ENCODE measurements around the gene MAP4K2.

Gene MAP4K2

DNA sequence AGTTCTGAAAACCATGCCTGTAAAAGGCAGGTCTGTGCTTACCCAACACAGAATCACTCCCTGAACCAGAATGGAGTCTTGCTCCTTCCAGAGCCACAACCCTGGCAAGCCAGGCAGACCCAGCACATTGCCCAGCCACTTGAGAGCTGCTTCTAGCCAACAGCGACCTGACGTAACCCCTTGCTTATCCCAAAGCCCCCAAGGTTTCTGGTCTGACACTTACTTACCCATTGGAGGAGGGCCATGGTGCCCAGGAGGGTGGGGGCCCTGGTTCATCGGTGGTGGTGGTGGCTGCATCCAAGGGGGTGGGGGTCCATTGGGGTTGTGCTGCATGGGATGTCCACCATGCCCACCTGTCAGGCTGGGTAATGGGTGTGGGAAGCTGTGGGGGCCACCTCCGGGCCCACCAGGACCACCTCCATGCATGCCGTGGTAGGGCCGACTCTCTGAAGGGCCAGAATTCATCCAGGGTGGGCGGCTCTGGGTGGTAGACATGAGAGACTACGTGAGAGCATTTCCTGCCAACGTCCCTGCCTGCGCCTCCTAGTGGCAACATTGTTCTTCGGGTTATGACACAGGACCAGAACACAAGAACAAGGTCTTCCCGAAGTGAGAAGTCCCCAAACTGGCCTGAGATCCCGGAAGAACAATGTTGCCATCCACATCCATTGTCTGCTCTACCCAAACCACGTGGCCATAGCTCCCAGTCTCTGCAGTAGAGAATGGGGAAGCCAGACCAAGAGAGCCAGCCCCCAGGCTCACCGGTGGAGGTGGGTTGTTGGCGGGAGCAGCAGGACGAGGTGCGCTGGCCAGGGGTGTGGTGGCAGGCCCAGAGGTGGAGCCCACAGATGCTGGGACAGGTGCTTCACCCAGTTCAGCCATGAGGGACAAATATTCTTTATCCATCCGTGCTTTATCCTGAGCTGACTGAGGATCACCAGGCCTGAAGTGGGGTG is 35.4 kb downstream of the MAP4K2 start:
- peak; percentile 72 to 74 for DNase-seq

DNA sequence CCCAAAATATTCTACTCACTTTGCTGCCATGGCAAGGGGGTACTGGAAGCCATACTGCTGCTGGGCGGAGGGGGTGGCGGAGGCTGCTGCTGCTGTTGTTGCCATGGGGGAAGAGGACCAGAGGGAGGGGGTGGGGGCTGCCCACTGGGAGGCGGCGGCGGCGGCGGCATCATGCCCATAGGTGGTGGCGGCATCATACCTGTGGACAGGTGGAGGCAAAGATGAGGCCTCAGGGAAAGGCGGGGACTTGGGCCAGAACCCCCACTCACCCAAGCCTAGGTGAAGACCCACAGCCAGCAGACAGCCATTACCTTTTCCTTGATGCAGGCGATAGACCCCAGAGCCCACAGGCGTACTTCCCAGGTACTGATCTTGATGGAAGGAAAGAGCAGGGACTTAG is 36.1 kb downstream of the MAP4K2 start:
- DNase-seq: no peak

- no peak for DNase-seq
Observed at GRCh38 chr11:64765851-64766665, 37.0 kb downstream of the MAP4K2 start.

GRCh38 chr11:64765291-64765850 is 37.6 kb downstream of the MAP4K2 start:
- no peak for DNase-seq

GRCh38 chr11:64764753-64765152 is 38.3 kb downstream of the MAP4K2 start:
- no peak for DNase-seq

DNA sequence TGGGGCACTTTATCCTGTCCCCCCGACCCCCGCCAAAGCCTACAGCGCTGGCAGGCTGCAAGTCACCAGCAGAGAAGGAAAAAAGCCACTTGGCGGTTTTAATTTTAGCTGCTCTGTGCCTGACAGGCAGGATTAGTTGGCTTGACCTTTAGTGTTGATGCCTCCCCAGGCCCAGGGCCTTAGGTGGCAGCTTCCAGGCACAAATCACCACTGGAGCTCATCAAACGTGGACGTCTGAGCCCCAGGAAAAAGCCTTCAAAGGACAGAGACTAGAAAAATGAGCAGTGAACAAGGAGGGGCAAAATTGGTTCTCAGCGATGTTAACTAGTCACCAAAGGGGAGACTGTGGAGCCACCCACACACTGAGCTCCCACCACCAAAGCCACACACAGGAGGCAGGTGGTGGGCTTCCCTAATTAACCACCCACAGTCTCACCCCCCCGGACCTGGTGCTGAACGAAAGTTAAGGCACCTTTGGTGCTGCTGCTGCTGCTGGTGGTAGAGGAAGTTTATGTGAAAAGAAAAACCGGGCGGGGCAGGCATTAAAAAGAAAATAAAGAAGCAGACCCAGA is 38.9 kb downstream of the MAP4K2 start:
- DNase-seq: no peak

- DNase-seq: no peak
Observed at GRCh38 chr11:64763526-64764039, 39.4 kb downstream of the MAP4K2 start.

GRCh38 chr11:64762674-64763525 is 40.1 kb downstream of the MAP4K2 start:
- no peak for DNase-seq

DNA sequence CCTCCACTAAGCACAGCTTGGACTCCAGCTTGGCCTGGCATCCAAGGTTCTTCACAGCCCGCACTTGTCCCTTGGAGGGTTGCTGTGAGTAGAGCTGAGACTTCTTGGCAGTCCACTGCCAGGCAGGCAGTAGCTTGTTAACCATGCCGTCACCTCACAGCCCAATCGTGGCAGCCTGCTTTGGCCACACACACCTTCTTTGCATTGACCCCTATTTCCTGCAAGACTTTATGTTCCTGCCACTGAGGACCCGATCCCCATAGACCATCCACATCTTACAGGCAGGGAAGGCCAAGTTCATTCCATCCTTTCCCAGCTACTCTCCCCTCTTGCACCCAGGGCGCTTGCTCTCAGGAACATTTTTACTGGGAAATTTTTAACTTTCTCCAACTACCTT is 40.7 kb downstream of the MAP4K2 start:
- no peak for DNase-seq

DNA sequence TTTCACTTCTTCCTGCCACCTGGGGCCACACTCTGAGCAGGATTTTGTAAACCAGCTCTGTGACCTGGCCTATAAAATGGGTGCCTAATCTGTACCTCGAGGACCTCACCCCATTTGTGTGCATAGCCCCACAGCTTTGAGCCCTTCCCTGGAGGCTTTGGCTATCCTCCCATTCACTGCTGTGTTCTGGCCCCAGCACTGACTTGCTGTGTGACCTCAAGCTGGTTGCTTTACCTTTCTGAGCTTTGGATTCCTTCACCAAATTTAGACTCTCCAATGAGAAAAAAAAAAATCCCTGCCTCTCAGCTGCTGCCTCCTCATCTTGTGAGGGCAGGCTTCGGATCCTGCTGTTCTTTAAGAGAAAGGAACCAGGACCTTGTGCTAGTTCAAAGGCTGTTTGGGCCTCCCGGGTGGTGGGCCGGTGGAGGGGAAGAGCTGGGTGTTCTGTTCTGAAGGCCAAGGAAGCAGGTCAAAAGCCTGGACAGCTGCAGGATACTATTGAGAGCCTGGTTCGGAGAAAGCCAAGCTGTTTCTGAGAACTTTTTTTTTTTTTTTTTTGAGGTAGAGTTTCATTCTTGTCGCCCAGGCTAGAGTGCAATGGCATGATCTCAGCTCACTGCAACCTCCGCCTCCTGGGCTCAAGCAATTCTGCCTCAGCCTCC is 42.1 kb downstream of the MAP4K2 start:
- no peak for DNase-seq

DNA sequence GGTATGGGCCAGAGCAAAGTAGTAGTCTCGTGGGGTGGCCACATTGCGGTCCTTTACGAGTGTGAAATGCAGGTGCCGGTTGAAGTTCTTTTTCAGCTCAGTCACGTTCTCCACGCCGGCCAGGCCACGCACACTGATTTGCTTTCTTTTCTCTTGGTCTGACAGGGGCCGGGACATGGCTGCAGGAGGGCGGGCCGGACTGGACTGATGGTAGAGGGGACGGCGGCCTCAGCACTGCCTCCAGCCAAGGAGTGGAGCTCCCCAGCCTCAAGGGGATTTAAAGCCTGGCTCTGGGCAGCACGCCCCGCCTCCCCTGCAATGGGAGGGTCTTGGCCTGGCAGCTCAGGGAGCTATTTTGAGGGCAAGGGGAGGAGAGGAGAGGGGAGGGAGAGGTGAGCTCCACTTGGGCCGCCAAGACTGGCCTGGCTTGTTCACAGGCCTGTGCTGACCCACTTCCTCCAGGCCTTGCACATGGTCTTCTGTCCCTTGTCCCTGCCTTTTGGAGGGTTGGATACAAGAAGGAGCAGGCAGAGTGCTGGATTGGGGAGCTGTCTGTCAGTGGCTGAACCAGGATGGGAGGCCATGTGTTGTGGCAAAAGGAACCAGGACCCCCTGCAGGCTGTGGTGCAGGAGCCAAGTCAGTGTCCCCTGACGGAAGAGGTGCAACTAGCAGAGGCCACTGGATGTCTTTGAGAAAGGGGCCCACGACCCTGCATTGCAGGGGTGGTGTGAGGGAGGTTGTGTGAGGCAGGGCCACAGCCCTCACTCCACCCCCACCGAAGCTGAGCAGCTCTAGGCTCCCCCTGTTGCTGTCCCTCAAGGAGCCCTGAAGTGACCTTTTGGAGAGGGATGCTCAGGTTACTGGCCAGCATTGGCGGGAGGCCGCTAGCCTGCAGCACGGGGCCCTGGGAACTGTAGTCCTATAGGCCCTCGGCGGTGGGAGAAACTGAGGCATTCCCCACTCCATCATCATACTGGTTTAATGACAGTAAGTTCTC is 43.0 kb downstream of the MAP4K2 start, which contains the start of gene PYGM:
TSS of gene PYGM (minus strand) at position 253 of the 998 bp plus-strand sequence. CDS start at position 177, 76 bp downstream.
- no peak for DNase-seq

GRCh38 chr11:64759131-64759721 is 43.8 kb downstream of the MAP4K2 start:
- DNase-seq: no peak

- DNase-seq: no peak
Observed at GRCh38 chr11:64758330-64759079, 44.5 kb downstream of the MAP4K2 start.

GRCh38 chr11:64757549-64758329 is 45.3 kb downstream of the MAP4K2 start:
- DNase-seq: no peak

- DNase-seq: no peak
Observed at GRCh38 chr11:64755681-64756361, 47.2 kb downstream of the MAP4K2 start.

DNA sequence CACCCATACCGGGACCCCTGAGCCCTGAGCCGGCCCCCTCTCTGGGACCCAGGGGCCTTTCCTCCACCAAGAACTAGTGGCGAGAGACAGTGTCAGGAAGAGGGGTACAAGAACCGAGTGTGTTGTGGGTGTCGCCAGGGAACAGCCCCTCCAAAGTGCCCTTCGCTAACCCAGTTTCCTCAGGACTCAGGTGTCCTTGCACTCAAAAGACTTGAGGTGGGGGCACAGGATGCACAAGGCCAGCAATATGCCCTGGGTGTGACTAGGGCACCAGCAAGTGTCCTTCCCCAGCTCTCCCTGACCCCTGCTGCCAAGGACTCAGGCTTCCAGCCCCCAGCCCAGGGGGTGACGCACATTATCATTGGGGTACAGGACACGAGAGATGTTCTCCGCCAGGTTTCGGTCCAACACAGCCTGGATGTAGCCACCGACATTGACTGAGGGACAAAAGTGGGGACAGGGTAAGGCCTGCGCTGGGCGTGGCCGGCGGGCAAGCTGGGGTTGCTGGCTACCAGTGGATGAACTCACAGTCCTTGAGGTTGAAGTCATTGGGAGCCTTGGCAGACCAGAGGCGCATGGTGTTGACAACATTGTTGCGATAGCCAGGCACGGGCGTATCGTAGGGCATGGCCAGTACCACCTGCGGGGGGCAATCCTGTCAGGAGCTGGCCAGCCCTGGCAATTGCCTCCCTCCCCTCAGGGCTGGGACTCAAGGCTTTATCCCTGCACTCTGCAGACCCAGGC is 47.9 kb downstream of the MAP4K2 start:
- no peak for DNase-seq

All from inflammatory macrophage (primary cell).